D721Med (cell line): Measurements from ENCODE around the gene DBP.

Source experiments
- DNase-seq: peaks from one replicate; pipeline ENCODE4 v3.0.0; 2011; ENCODE audit warnings: low spot score; ENCODE audit not compliant: insufficient read length
- FAIRE-seq: peaks from 2 replicates; lab custom pipeline; 2011; peaks lifted over from hg19 to GRCh38; lab: Jason Lieb, UNC
- CTCF ChIP-seq: IDR thresholded peaks from 2 replicates; pipeline ENCODE4 v1.5.1; 2012; ENCODE audit warnings: mild to moderate bottlenecking, control low read depth; ENCODE audit not compliant: insufficient read depth; ENCODE audit errors: missing control alignments

The DBP gene

GRCh38 chr19:48613852-48614435 lies 23.2 kb downstream of the DBP start:
- no peak for TF ChIP-seq CTCF
- FAIRE-seq (no peak), DNase-seq (no peak)

GRCh38 chr19:48613024-48613851 lies 23.9 kb downstream of the DBP start:
- no peak for TF ChIP-seq CTCF
- DNase-seq (no peak), FAIRE-seq (no peak)

GRCh38 chr19:48611872-48612271 lies 25.3 kb downstream of the DBP start:
- no peak for TF ChIP-seq CTCF
- FAIRE-seq (no peak), DNase-seq (no peak)

GRCh38 chr19:48609571-48610108 lies 27.5 kb downstream of the DBP start:
- DNase-seq = no peak
- no peak for FAIRE-seq
- no peak for TF ChIP-seq CTCF

GRCh38 chr19:48608798-48609263 lies 28.3 kb downstream of the DBP start:
- FAIRE-seq (no peak), DNase-seq (peak; percentile 70)
- peak; percentile 63 for TF ChIP-seq CTCF

GRCh38 chr19:48607359-48607755 lies 29.8 kb downstream of the DBP start:
- DNase-seq (no peak), FAIRE-seq (no peak)
- TF ChIP-seq CTCF = no peak
